Esophagus muscularis mucosa (tissue), 4 donors: ENCODE results near the gene ANKS1B. TPM values are rescaled to one million over a fixed set of nuclear protein-coding genes. Genes with fewer than 3 reads are reported as not detected.

Experiments used
- DNase-seq: peaks from one replicate; pipeline ENCODE4 v3.0.0-alpha.2; 2017; ENCODE audit errors: extremely low spot score
- H3K27ac ChIP-seq, 4 donors: fragments of 200-600 bp; sonication (generic); replicated peaks in 1 of 4; 1 replicate in 3 of 4; 2 replicates in 1 of 4; pipeline ENCODE4 v1.5.1; 2016 to 2019; ENCODE audit warnings: mild to moderate bottlenecking in 1 of 4
- H3K27me3 ChIP-seq, 4 donors: fragments of 200-600 bp; sonication (generic); one replicate each; pipeline versions ENCODE4 v1.5.1 to v1.6.0; 2016 to 2019
- H3K36me3 ChIP-seq, 4 donors: fragments of 200-600 bp; sonication (generic); one replicate each; pipeline ENCODE4 v1.5.1; 2016 to 2019
- H3K4me1 ChIP-seq, 4 donors: fragments of 200-600 bp; sonication (generic); one replicate each; pipeline ENCODE4 v1.5.1; 2016 to 2019
- H3K4me3 ChIP-seq, 4 donors: fragments of 200-600 bp; sonication (generic); 1 replicate in 2 of 4; 2 replicates in 2 of 4; pipeline ENCODE4 v1.5.1; 2016 to 2019; ENCODE audit warnings: mild to moderate bottlenecking in 4 of 4, moderate library complexity in 1 of 4
- H3K9me3 ChIP-seq, 4 donors: fragments of 200-600 bp; sonication (generic); 1 replicate in 3 of 4; 2 replicates in 1 of 4; pipeline ENCODE4 v1.5.1; 2016 to 2019
- CTCF ChIP-seq, 3 experiments: fragments of 200-600 bp in 2 of 3; fragments of 450-650 bp in 1 of 3; sonication (generic) in 2 of 3; IDR thresholded peaks; one replicate each; pipeline ENCODE4 v1.5.1; 2017 to 2019; ENCODE audit warnings: antibody characterized with exemption in 3 of 3, mild to moderate bottlenecking in 2 of 3, moderate library complexity in 1 of 3
- EP300 ChIP-seq: sonication (generic); formaldehyde crosslinking; IDR thresholded peaks from one replicate; pipeline ENCODE4 v1.6.1; 2017; ENCODE audit warnings: antibody characterized with exemption
- POLR2A ChIP-seq: fragments of 450-650 bp; IDR thresholded peaks from one replicate; pipeline ENCODE4 v1.6.1; 2017; ENCODE audit warnings: antibody characterized with exemption, moderate library complexity, mild to moderate bottlenecking, low read depth
- POLR2AphosphoS5 ChIP-seq, 2 donors: sonication (generic); formaldehyde crosslinking; IDR thresholded peaks; one replicate each; pipeline ENCODE4 v1.6.1; 2017; ENCODE audit warnings: antibody characterized with exemption in 2 of 2
- WGBS: methylation state at CpG from one replicate; pipeline ENCODE4 v1.1.5; 2018; 5-methylcytosine and 5-hydroxymethylcytosine counted together
- intact Hi-C: fragments of 100-400 bp; cut with DNase I; formaldehyde crosslinking; loops from one replicate; pipeline ENCODE4 v1.15.1; 2023
- total RNA-seq, 4 donors: library from RNA; depleted of rRNA; stranded (reverse); fragments of >200 nt; gene quantifications; one replicate each; pipeline versions ENCODE4 v1.1.0 to v1.2.1, GENCODE V29; 2016

ANKS1B gene
- total RNA-seq, 4 donors from 2014 or later, result 20.4 to 28.7 (median 21.6) TPM

- WGBS, result 77% methylated on average over 7 of the region's 7 CpGs
Measured at GRCh38 chr12:98786653-98787052, 1198.1 kb downstream of the ANKS1B start.

GRCh38 chr12:98783420-98783819 lies 1201.3 kb downstream of the ANKS1B start:
- Histone ChIP-seq H3K27me3 (no peaks in the 10 kb centered on the region), H3K4me1 (no peaks in the 10 kb centered on the region), H3K9me3 (no peaks in the 10 kb centered on the region), H3K27ac (no peak overlapping the region), H3K4me3 (no peak overlapping the region), H3K36me3 (no peaks in the 10 kb centered on the region)
- TF ChIP-seq POLR2A (no peak), POLR2AphosphoS5 (IDR thresholded peaks at IDR 0.05) (no peak), EP300 (no peak), CTCF (IDR thresholded peaks at IDR 0.05) (no peak)
- intact Hi-C loops, result no loop called here
- DNase-seq, result no peak
- WGBS, result 100% methylated on average over 2 of the region's 2 CpGs

More at GRCh38 chr12:98786653-98787052, 1198.1 kb downstream of the ANKS1B start:
- no peaks in the 10 kb centered on the region for H3K9me3 ChIP-seq
- intact Hi-C loops, result no loop called here
- H3K27ac ChIP-seq, result no peak overlapping the region
- H3K4me1 ChIP-seq, result no peaks in the 10 kb centered on the region
- no peak for DNase-seq
- TF ChIP-seq EP300 (no peak), POLR2A (no peak), POLR2AphosphoS5 (IDR thresholded peaks at IDR 0.05) (no peak), CTCF (IDR thresholded peaks at IDR 0.05) (no peak)
- H3K4me3 ChIP-seq, result no peak overlapping the region
- no peaks in the 10 kb centered on the region for H3K27me3 ChIP-seq
- no peaks in the 10 kb centered on the region for H3K36me3 ChIP-seq

GRCh38 chr12:98780261-98780660 lies 1204.5 kb downstream of the ANKS1B start:
- 67% methylated on average over 4 of the region's 4 CpGs for WGBS
- H3K9me3 ChIP-seq, result no peaks in the 10 kb centered on the region
- TF ChIP-seq POLR2A, result no peak
- TF ChIP-seq CTCF (IDR thresholded peaks at IDR 0.05), result no peak
- no peak for TF ChIP-seq POLR2AphosphoS5 (IDR thresholded peaks at IDR 0.05)
- no peak for TF ChIP-seq EP300
- no peak overlapping the region for H3K4me3 ChIP-seq
- H3K4me1 ChIP-seq, result no peaks in the 10 kb centered on the region
- intact Hi-C loops, result no loop called here
- no peak for DNase-seq
- H3K36me3 ChIP-seq, result no peaks in the 10 kb centered on the region
- no peaks in the 10 kb centered on the region for H3K27me3 ChIP-seq
- H3K27ac ChIP-seq, result no peak overlapping the region

GRCh38 chr12:98772818-98773217 lies 1211.9 kb downstream of the ANKS1B start:
- intact Hi-C loops, result no loop called here
- no peak overlapping the region for H3K4me3 ChIP-seq
- H3K36me3 ChIP-seq, result peaks cover 0 to 10% (median 0%) of the 10 kb centered on the region in 4 donors
- 94% methylated on average over 1 of the region's 3 CpGs for WGBS
- no peak for DNase-seq
- no peaks in the 10 kb centered on the region for H3K27me3 ChIP-seq
- TF ChIP-seq CTCF (IDR thresholded peaks at IDR 0.05) (no peak), POLR2AphosphoS5 (IDR thresholded peaks at IDR 0.05) (no peak), EP300 (no peak), POLR2A (no peak)
- H3K9me3 ChIP-seq, result no peaks in the 10 kb centered on the region
- no peaks in the 10 kb centered on the region for H3K4me1 ChIP-seq
- no peak overlapping the region for H3K27ac ChIP-seq
